Right kidney (tissue), 9 donors: ENCODE measurements around the gene PCMT1.

Experiments
- DNase-seq: peaks from one replicate; pipeline ENCODE4 v3.0.0-alpha.2; 2016
- long read RNA-seq, 8 donors: transcript quantifications; one replicate each; lab custom pipeline, GENCODE V29; 2026

The PCMT1 gene
- long read RNA-seq, donor 1, transcript PCMT1-201 (7 exons, 1,293 nt), result minor isoform, 9 of 100 reads
- long read RNA-seq, donor 1, transcript PCMT1-203 (8 exons, 1,938 nt), result major isoform, 41 of 100 reads
- long read RNA-seq, donor 1, transcript PCMT1-205 (8 exons, 1,984 nt), result minor isoform, 23 of 100 reads
- long read RNA-seq, donor 1, partial matches to known transcripts, result 26 of 100 reads
- long read RNA-seq, donor 1, other reads (novel, unspliced or antisense), result 0 of 100 reads
- long read RNA-seq, donor 2, transcript PCMT1-205 (8 exons, 1,984 nt), result minor isoform, 13 of 37 reads
- long read RNA-seq, donor 2, transcript PCMT1-203 (8 exons, 1,938 nt), result major isoform, 22 of 37 reads
- long read RNA-seq, donor 2, partial matches to known transcripts, result 0 of 37 reads
- long read RNA-seq, donor 2, other reads (novel, unspliced or antisense), result 0 of 37 reads
- long read RNA-seq, donor 3, transcript PCMT1-205 (8 exons, 1,984 nt), result minor isoform, 8 of 28 reads
- long read RNA-seq, donor 3, transcript PCMT1-201 (7 exons, 1,293 nt), result minor isoform, 5 of 28 reads
- long read RNA-seq, donor 3, transcript PCMT1-203 (8 exons, 1,938 nt), result major isoform, 15 of 28 reads
- long read RNA-seq, donor 3, partial matches to known transcripts, result 0 of 28 reads
- long read RNA-seq, donor 3, other reads (novel, unspliced or antisense), result 0 of 28 reads
- long read RNA-seq, donor 4, transcript PCMT1-203 (8 exons, 1,938 nt), result major isoform, 22 of 49 reads
- long read RNA-seq, donor 4, transcript PCMT1-201 (7 exons, 1,293 nt), result minor isoform, 5 of 49 reads
- long read RNA-seq, donor 4, transcript PCMT1-205 (8 exons, 1,984 nt), result minor isoform, 13 of 49 reads
- long read RNA-seq, donor 4, partial matches to known transcripts, result 9 of 49 reads
- long read RNA-seq, donor 4, other reads (novel, unspliced or antisense), result 0 of 49 reads
- long read RNA-seq, donor 5, transcript PCMT1-205 (8 exons, 1,984 nt), result minor isoform, 18 of 56 reads
- long read RNA-seq, donor 5, transcript PCMT1-203 (8 exons, 1,938 nt), result major isoform, 27 of 56 reads
- long read RNA-seq, donor 5, transcript PCMT1-201 (7 exons, 1,293 nt), result minor isoform, 11 of 56 reads
- long read RNA-seq, donor 5, partial matches to known transcripts, result 0 of 56 reads
- long read RNA-seq, donor 5, other reads (novel, unspliced or antisense), result 0 of 56 reads
- long read RNA-seq, donor 6, transcript PCMT1-203 (8 exons, 1,938 nt), result major isoform, 22 of 68 reads
- long read RNA-seq, donor 6, transcript PCMT1-205 (8 exons, 1,984 nt), result minor isoform, 20 of 68 reads
- long read RNA-seq, donor 6, transcript PCMT1-201 (7 exons, 1,293 nt), result minor isoform, 8 of 68 reads
- long read RNA-seq, donor 6, partial matches to known transcripts, result 18 of 68 reads
- long read RNA-seq, donor 6, other reads (novel, unspliced or antisense), result 0 of 68 reads
- long read RNA-seq, donor 7, transcript PCMT1-205 (8 exons, 1,984 nt), result major isoform, 32 of 114 reads
- long read RNA-seq, donor 7, transcript PCMT1-201 (7 exons, 1,293 nt), result minor isoform, 17 of 114 reads
- long read RNA-seq, donor 7, transcript PCMT1-203 (8 exons, 1,938 nt), result minor isoform, 31 of 114 reads
- long read RNA-seq, donor 7, partial matches to known transcripts, result 29 of 114 reads
- long read RNA-seq, donor 7, other reads (novel, unspliced or antisense), result 5 of 114 reads
- long read RNA-seq, donor 8, transcript PCMT1-205 (8 exons, 1,984 nt), result minor isoform, 22 of 58 reads
- long read RNA-seq, donor 8, transcript PCMT1-201 (7 exons, 1,293 nt), result minor isoform, 9 of 58 reads
- long read RNA-seq, donor 8, transcript PCMT1-203 (8 exons, 1,938 nt), result major isoform, 27 of 58 reads
- long read RNA-seq, donor 8, partial matches to known transcripts, result 0 of 58 reads
- long read RNA-seq, donor 8, other reads (novel, unspliced or antisense), result 0 of 58 reads

GRCh38 chr6:149749594-149750135 lies at the start of gene PCMT1:
Gene PCMT1 (plus strand): TSS chr6:149749741. CDS start chr6:149749902, 161 bp downstream.
- peak; percentile 91 for DNase-seq

- DNase-seq, result no peak
Measured at GRCh38 chr6:149701714-149702113, 47.8 kb upstream of the PCMT1 start.

GRCh38 chr6:149711711-149712110 lies 37.8 kb upstream of the PCMT1 start:
- no peak for DNase-seq

DNA sequence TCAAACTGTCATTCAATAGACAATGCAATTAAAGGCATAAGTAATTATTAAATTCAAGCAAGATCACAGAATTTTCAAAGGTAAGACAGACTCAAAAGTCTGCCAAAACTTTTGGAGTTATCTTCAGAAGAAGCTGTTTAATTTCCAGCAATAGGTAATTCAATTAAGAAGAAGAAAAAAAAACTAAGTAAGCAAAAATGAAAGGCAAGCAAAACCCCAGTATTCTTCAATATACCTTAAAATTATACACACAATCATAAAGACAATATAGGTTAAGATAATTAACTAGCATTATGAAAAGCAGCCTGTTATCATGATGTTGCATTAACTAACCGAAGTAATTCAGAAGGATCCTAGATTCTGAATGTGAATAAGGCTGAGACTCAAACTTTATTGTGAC lies 35.1 kb upstream of the PCMT1 start:
- DNase-seq, result no peak

GRCh38 chr6:149716181-149716963 lies 33.2 kb upstream of the PCMT1 start:
- no peak for DNase-seq

- no peak for DNase-seq
Measured at GRCh38 chr6:149717255-149717587, 32.3 kb upstream of the PCMT1 start.

GRCh38 chr6:149717588-149718458 lies 31.7 kb upstream of the PCMT1 start, which contains the start of gene LATS1:
Gene LATS1 (minus strand): TSS chr6:149718101. CDS start chr6:149702126, 15,975 bp downstream.
- peak; percentile 99 for DNase-seq

- no peak for DNase-seq
Measured at GRCh38 chr6:149719531-149719930, 30.0 kb upstream of the PCMT1 start.

DNA sequence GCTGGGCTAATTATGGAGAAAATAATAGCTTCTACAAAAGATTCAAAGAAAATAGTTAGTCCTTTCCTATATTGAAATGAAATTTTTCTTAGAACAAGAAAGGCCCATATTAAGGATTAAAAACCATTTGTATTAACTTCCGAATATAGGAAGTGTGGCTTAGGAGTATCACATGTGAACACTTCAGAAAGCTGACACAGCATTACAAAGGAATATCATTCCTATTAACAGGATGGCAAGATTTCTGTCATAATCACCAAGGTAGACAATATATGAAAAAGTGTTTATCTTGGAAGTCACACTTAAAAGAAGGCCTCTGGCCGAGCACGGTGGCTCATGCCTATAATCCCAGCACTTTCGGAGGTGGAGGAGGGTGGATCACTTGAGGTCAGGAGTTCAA lies 26.3 kb upstream of the PCMT1 start:
- no peak for DNase-seq

GRCh38 chr6:149723771-149724417 lies 25.6 kb upstream of the PCMT1 start:
- DNase-seq, result no peak

DNA sequence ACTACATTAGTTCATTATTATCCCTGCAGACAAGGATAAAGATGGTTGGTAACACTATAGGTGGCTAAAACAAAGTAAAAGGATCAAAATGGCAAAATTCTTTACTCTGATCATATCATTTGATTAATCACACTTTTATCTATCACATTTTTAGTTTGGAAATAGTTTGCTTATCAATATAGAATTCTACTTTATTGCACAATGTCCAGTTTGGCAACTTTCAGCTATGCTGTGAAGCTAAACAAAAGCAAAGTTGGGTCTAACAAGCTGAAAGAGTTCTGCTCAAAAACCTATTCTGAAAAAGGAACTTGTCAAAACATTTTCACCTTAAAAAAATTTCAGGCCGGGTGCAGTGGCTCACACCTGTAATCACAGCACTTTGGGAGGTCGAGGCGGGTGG lies 23.8 kb upstream of the PCMT1 start:
- no peak for DNase-seq

- DNase-seq, result no peak
Measured at GRCh38 chr6:149727793-149728498, 21.6 kb upstream of the PCMT1 start.

GRCh38 chr6:149728499-149729234 lies 20.9 kb upstream of the PCMT1 start:
- DNase-seq, result no peak

DNA sequence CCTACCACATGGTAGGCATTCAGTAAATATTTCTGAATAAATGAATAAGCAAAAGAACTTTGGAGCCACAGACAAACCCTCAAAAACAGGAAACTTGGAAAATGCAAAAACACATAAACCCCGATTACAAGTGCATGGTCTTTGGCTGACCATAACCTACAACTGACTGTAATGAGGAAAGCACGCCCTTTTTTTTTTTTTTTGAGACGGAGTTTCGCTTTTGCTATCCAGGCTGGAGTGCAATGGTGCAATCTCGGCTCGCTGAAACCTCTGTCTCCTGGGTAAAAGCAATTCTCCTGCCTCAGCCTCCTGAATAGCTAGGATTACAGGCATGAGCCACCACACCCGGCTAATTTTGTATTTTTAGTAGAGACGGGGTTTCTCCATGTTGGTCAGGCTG lies 19.7 kb upstream of the PCMT1 start:
- DNase-seq, result no peak

- no peak for DNase-seq
Measured at GRCh38 chr6:149733089-149733720, 16.3 kb upstream of the PCMT1 start.

- DNase-seq, result no peak
Measured at GRCh38 chr6:149734915-149735314, 14.6 kb upstream of the PCMT1 start.
